Esophagus muscularis mucosa (tissue), 4 donors: ENCODE data around the gene HES1. TPM values are rescaled to one million over a fixed set of nuclear protein-coding genes. Genes with fewer than 3 reads are reported as not detected.
"Not testable (repeated sequence)": the region's sequence is repeated elsewhere in the genome, so short reads cannot be mapped to it uniquely, and the experiment has no call there.

Source experiments
- DNase-seq: peaks from one replicate; pipeline ENCODE4 v3.0.0-alpha.2; 2017; ENCODE audit errors: extremely low spot score
- H3K27ac ChIP-seq, 4 donors: fragments of 200-600 bp; sonication (generic); replicated peaks in 1 of 4; 1 replicate in 3 of 4; 2 replicates in 1 of 4; pipeline ENCODE4 v1.5.1; 2016 to 2019; ENCODE audit warnings: mild to moderate bottlenecking in 1 of 4
- H3K27me3 ChIP-seq, 4 donors: fragments of 200-600 bp; sonication (generic); one replicate each; pipeline versions ENCODE4 v1.5.1 to v1.6.0; 2016 to 2019
- H3K36me3 ChIP-seq, 4 donors: fragments of 200-600 bp; sonication (generic); one replicate each; pipeline ENCODE4 v1.5.1; 2016 to 2019
- H3K4me1 ChIP-seq, 4 donors: fragments of 200-600 bp; sonication (generic); one replicate each; pipeline ENCODE4 v1.5.1; 2016 to 2019
- H3K4me3 ChIP-seq, 4 donors: fragments of 200-600 bp; sonication (generic); 1 replicate in 2 of 4; 2 replicates in 2 of 4; pipeline ENCODE4 v1.5.1; 2016 to 2019; ENCODE audit warnings: mild to moderate bottlenecking in 4 of 4, moderate library complexity in 1 of 4
- H3K9me3 ChIP-seq, 4 donors: fragments of 200-600 bp; sonication (generic); 1 replicate in 3 of 4; 2 replicates in 1 of 4; pipeline ENCODE4 v1.5.1; 2016 to 2019
- CTCF ChIP-seq, 3 experiments: fragments of 200-600 bp in 2 of 3; fragments of 450-650 bp in 1 of 3; sonication (generic) in 2 of 3; IDR thresholded peaks; one replicate each; pipeline ENCODE4 v1.5.1; 2017 to 2019; ENCODE audit warnings: antibody characterized with exemption in 3 of 3, mild to moderate bottlenecking in 2 of 3, moderate library complexity in 1 of 3
- EP300 ChIP-seq: sonication (generic); formaldehyde crosslinking; IDR thresholded peaks from one replicate; pipeline ENCODE4 v1.6.1; 2017; ENCODE audit warnings: antibody characterized with exemption
- POLR2A ChIP-seq: fragments of 450-650 bp; IDR thresholded peaks from one replicate; pipeline ENCODE4 v1.6.1; 2017; ENCODE audit warnings: antibody characterized with exemption, moderate library complexity, mild to moderate bottlenecking, low read depth
- POLR2AphosphoS5 ChIP-seq, 2 donors: sonication (generic); formaldehyde crosslinking; IDR thresholded peaks; one replicate each; pipeline ENCODE4 v1.6.1; 2017; ENCODE audit warnings: antibody characterized with exemption in 2 of 2
- WGBS: methylation state at CpG from one replicate; pipeline ENCODE4 v1.1.5; 2018; 5-methylcytosine and 5-hydroxymethylcytosine counted together
- intact Hi-C: fragments of 100-400 bp; cut with DNase I; formaldehyde crosslinking; loops from one replicate; pipeline ENCODE4 v1.15.1; 2023
- total RNA-seq, 4 donors: library from RNA; depleted of rRNA; stranded (reverse); fragments of >200 nt; gene quantifications; one replicate each; pipeline versions ENCODE4 v1.1.0 to v1.2.1, GENCODE V29; 2016

Gene HES1
- total RNA-seq, 4 donors from 2014 or later, result 12.0 to 32.3 (median 26.9) TPM

- TF ChIP-seq EP300, result no peak
- TF ChIP-seq POLR2A, result no peak
- TF ChIP-seq POLR2AphosphoS5 (IDR thresholded peaks at IDR 0.05), result no peak
- no peak for TF ChIP-seq CTCF (IDR thresholded peaks at IDR 0.05)
- Histone ChIP-seq H3K36me3 (no peaks in the 10 kb centered on the region), H3K27me3 (no peaks in the 10 kb centered on the region), H3K4me1 (peaks cover 19 to 39% (median 29%) of the 10 kb centered on the region in 4 donors), H3K27ac (no peak overlapping the region), H3K9me3 (no peaks in the 10 kb centered on the region), H3K4me3 (no peak overlapping the region)
- intact Hi-C loops, result no loop called here
- 95% methylated on average over 12 of the region's 12 CpGs for WGBS
- no peak for DNase-seq
These were observed 7.6 kb upstream of the HES1 start for GRCh38 chr3:194128202-194128918.

- H3K9me3 ChIP-seq, DNase-seq, H3K27me3 ChIP-seq, intact Hi-C loops, H3K27ac ChIP-seq, H3K4me3 ChIP-seq, H3K36me3 ChIP-seq: not testable (repeated sequence)
- H3K4me1 ChIP-seq, result peaks cover 23 to 44% (median 35%) of the 10 kb centered on the region in 4 donors
- 96% methylated on average over 5 of the region's 8 CpGs for WGBS
These were observed 7.0 kb upstream of the HES1 start for GRCh38 chr3:194128919-194129295.

- Histone ChIP-seq H3K4me3 (no peak overlapping the region), H3K9me3 (no peaks in the 10 kb centered on the region), H3K27ac (no peak overlapping the region), H3K27me3 (no peaks in the 10 kb centered on the region), H3K4me1 (peaks cover 23 to 45% (median 35%) of the 10 kb centered on the region in 4 donors), H3K36me3 (no peaks in the 10 kb centered on the region)
- no peak for DNase-seq
- WGBS, result 37% methylated on average over 7 of the region's 7 CpGs
- no peak for TF ChIP-seq CTCF (IDR thresholded peaks at IDR 0.05)
- TF ChIP-seq POLR2AphosphoS5 (IDR thresholded peaks at IDR 0.05), result no peak
- TF ChIP-seq EP300, result no peak
- TF ChIP-seq POLR2A, result no peak
- intact Hi-C loops, result loop anchor here (5.0 to 10.0 kb wide), 2 partner anchors 57 to 265 kb away; no protein-coding TSS in a partner anchor
These were observed 6.3 kb upstream of the HES1 start for GRCh38 chr3:194129581-194130133.

- DNase-seq, result no peak
- no peaks in the 10 kb centered on the region for H3K27me3 ChIP-seq
- H3K4me3 ChIP-seq, result no peak overlapping the region
- 68% methylated on average over 2 of the region's 2 CpGs for WGBS
- intact Hi-C loops, result loop anchor here (5.0 to 10.0 kb wide), 2 partner anchors 58 to 265 kb away; no protein-coding TSS in a partner anchor
- H3K36me3 ChIP-seq, result no peaks in the 10 kb centered on the region
- no peak overlapping the region for H3K27ac ChIP-seq
- no peaks in the 10 kb centered on the region for H3K9me3 ChIP-seq
- no peak for TF ChIP-seq POLR2AphosphoS5 (IDR thresholded peaks at IDR 0.05)
- no peak for TF ChIP-seq CTCF (IDR thresholded peaks at IDR 0.05)
- peaks cover 23 to 47% (median 37%) of the 10 kb centered on the region in 4 donors for H3K4me1 ChIP-seq
These were observed 5.8 kb upstream of the HES1 start for GRCh38 chr3:194130188-194130587.

- intact Hi-C loops, result loop anchor here (5.0 to 10.0 kb wide), 2 partner anchors 59 to 266 kb away; no protein-coding TSS in a partner anchor
These were observed 5.0 kb upstream of the HES1 start for GRCh38 chr3:194130807-194131589.

More at GRCh38 chr3:194130807-194131589, 5.0 kb upstream of the HES1 start:
- Histone ChIP-seq H3K27ac (no peak overlapping the region), H3K4me1 (peaks cover 28 to 54% (median 44%) of the 10 kb centered on the region in 4 donors), H3K4me3 (no peak overlapping the region), H3K9me3 (no peaks in the 10 kb centered on the region), H3K27me3 (no peaks in the 10 kb centered on the region), H3K36me3 (no peaks in the 10 kb centered on the region)
- DNase-seq, result no peak
- TF ChIP-seq POLR2A (no peak), POLR2AphosphoS5 (IDR thresholded peaks at IDR 0.05) (no peak), EP300 (no peak), CTCF (IDR thresholded peaks at IDR 0.05) (no peak)
- WGBS, result 45% methylated on average over 19 of the region's 19 CpGs
